ENCODE data around the gene ID3.
"Not testable (repeated sequence)": the region's sequence is repeated elsewhere in the genome, so short reads cannot be mapped to it uniquely, and the experiment has no call there.

Gene ID3

DNA sequence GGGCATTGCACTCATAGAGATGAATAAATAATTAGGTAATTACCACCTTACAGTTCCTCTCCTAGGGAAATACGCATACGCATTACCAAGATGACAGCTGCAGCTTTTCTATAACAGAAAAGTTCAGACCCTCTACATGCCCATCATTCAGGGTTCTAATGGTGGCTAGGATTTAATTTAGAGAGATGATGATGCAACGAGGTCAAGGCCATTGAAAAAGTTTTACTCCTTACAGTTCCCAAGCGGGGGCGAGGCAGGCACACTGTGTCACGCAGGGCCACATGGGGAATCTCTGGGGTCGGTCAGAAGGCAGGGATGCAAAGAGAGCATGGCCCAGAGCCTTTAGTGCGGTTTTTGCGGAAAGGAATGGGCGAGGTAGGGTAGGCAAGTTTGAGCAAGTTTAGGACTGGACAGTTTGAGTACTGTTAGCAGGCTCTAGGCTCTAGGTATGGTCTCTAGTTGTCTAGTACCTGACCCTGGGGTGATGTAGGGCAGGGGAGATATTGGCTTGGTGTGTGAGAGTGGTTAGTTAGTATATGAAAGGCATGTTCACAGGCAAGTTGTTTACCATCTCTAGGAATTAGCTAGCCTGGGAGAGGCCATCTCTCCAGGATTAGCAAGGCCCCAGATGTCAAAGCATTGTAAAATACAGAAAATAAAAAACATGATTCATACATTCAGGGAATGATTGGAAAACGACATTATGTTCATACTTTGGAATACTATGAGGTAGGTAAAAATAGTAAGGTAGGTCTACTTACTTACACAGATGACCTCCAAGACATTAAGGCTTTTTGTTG lies 29.6 kb upstream of the ID3 start:
- no peak for DNase-seq

- DNase-seq: no peak
Observed at GRCh38 chr1:23585321-23586022, 26.2 kb upstream of the ID3 start.

GRCh38 chr1:23583727-23584126 lies 24.4 kb upstream of the ID3 start:
- not testable (repeated sequence) for DNase-seq

GRCh38 chr1:23582820-23583219 lies 23.5 kb upstream of the ID3 start:
- DNase-seq: no peak

- no peak for DNase-seq
Observed at GRCh38 chr1:23581219-23581618, 21.9 kb upstream of the ID3 start.

DNA sequence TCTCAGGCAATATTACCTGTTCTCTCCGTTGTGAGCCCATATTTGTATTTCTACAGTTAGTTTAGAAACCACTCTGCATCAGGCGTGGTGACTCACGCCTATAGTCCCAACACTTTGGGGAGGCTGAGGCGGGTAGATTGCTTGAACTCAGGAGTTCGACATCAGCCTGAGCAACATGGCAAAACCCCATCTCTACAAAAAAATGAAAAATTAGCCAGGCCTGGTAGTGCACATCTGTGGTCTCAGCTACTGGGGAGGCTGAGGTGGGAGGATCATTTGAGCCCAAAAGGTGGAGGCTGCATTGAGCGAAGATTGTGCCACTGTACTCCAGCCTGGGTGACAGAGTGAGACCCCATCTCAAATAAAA lies 19.7 kb upstream of the ID3 start:
- no peak for DNase-seq

DNA sequence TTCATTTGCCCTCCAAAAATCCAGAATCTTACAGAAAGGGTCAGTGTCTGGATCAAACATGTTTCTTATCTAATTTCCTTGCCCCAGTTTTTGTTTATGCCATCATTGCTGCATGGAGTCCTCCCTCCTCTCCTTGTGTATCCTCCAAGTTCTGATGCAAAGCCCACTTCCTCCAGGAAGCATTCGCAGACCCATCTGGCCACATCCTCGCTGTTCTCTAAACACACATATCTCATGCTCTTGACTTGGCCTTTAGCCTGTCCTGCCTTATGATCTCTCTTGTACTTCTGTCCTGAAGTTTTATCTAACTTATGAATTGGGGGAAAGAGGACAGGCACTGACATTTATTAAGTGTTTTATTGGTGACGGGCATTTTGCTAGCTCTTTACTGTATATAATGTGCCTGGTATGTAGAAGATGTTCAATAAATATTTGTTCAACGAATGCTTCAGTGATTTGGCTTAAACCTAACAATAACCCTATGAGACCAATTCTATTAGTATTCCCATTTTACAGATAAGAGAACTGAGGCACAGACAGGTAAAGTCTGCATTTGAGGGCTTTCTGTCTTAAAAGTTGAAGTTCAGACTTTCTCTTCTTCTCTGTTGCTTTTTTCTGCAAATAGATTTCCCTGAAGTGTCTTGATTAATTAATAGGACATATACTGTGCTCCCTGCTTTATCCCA lies 19.2 kb upstream of the ID3 start:
- DNase-seq: no peak

DNA sequence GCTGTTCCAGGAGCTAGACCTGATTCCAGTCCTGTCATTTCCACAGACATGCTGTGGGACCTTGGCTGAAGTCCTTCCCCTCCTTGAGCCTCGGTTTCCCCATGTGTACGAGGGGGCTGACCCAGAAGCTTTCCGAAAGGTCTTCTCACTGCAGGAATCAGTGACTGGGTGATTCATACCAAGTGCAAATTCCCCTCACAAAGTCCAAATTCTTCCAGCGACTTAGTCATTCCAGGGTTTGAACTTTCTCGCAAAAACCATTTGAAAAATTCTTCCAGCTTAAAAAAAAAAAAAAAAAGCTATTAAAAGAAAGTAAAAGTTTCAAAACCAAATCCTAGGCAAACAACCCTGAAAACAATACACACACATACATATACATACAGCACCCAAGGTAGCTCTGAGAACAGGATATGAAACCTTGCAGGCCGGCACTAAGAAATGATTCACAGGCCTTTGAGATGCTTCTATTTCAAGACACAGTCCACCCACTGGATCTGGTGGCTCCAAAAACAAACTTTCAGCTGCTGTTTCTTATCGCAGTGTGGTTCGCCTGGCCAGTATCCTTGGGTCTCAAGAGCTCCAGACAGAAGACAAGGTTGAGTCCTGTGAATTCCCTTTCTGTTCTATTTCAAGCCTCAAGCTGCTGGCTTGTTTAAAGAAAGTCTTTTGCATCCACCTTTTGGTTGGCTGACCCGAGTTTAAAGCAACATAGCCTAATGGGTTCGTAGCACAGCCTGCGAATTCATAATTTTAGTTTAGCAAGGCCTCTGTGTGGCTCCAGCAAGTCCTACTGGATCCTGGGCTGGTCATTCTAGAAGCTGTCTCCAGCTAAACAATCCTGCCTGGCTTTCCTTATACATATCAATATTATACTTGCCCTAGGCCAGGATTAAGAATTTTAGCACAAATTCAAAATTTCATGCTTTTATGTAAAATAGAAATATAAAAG lies 18.0 kb upstream of the ID3 start:
- DNase-seq: no peak

GRCh38 chr1:23576338-23577055 lies 17.2 kb upstream of the ID3 start:
- no peak for DNase-seq

GRCh38 chr1:23575226-23575810 lies 16.0 kb upstream of the ID3 start:
- DNase-seq: no peak

- DNase-seq: no peak
Observed at GRCh38 chr1:23574265-23574754, 15.0 kb upstream of the ID3 start.

DNA sequence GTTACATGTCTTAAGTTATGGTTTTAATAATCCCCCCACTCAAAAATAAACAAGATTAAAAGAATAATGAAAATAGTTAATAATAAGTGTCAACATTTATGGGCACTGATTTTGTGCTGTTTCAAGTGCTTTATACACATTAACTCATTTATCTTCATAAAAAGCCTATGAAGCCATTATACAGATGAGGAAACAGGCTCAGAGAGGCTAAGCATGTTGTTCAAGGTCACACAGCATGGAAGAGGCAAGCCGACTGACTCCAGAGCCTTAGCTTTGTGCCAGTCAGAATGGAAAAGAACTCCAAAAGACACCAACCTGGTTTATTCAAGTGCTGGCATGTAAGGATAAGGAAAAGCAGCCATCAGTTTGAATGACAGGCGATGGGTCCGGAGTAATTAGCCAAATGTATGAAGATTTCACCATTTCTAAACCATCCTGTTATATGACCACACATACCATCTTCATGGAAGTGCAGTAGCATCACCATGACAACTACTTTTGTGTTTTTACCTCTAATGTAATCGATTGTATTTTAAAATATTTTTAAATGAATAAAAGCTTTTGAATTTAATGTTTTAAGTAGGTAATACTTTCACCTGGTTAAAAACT lies 14.4 kb upstream of the ID3 start:
- no peak for DNase-seq

DNA sequence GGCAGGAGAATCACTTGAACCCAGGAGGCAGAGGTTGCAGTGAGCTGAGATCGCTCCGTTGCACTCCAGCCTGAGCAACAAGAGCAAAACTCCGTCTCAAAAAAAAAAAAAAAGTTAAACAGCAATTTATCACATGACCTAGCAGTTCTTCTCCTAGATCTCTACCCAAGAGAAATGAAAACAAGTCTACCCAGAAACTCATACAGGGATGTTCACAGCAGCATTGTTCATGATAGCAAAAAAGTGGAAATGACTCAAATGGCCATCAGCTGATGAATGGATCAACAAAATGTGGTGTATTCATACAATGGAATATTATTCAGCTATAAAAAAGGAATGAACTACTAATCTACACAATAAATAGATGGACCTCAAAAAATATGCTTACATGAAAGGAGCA lies 12.2 kb upstream of the ID3 start:
- DNase-seq: no peak

- DNase-seq: no peak
Observed at GRCh38 chr1:23570001-23570691, 10.8 kb upstream of the ID3 start.

GRCh38 chr1:23568608-23569383 lies 9.5 kb upstream of the ID3 start:
- DNase-seq: peak; percentile 76

GRCh38 chr1:23567996-23568607 lies 8.8 kb upstream of the ID3 start:
- DNase-seq: peak; percentile 69

DNA sequence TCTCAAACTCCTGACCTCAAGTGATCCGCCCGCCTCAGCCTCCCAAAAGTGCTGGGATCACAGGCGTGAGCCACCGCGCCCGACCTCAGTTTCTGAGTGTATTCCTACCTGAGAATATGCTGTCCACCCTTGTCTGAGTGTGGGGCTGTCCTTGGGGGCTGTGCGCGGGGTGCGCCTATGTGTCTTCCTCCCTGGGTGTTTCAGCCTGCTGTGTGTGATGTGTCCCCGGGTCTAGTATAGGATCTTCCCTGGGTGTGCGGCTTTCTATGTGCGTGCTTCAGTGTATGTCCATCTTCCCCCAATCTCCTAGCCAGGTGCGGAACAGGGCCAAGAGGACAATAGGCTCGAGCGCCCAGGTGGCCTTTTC lies 8.3 kb upstream of the ID3 start:
- peak; percentile 50 for DNase-seq

GRCh38 chr1:23566304-23566703 lies 7.0 kb upstream of the ID3 start:
- DNase-seq: no peak

DNA sequence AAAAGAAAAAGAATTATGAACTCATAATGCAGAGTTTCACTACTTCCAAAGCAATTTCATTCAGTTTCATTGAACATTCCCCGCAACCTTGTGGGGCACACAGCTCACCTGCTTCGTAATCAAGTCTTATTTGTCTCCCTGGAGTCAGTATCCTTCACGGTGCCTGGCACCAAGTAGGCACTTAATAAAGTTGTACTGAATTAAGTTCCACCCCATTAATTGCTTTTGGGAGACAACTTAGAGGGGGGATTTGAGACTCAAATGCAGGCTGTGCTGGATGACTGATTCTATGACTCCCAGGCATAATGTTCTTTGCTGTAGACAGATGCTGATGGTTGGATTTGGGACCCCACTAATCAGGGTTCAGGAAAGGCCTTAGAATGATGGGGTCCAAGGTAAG lies 6.5 kb upstream of the ID3 start:
- DNase-seq: no peak

Measured in retina (tissue), 1 donor.